Mononuclear cell (primary cell): ENCODE measurements around the gene TEX54. TPM values are rescaled to one million over a fixed set of nuclear protein-coding genes. Genes with fewer than 3 reads are reported as not detected.

ENCODE experiments used
- H3K27me3 ChIP-seq: 2 replicates; pipeline ENCODE4 v1.6.0; 2011; ENCODE audit warnings: low read length, control low read depth; ENCODE audit not compliant: insufficient read depth
- H3K4me1 ChIP-seq: 2 replicates; pipeline ENCODE4 v1.5.1; 2011; ENCODE audit warnings: mild to moderate bottlenecking, low read length, control low read depth; ENCODE audit not compliant: insufficient read depth
- H3K4me3 ChIP-seq: 2 replicates; pipeline ENCODE4 v1.5.1; 2011; ENCODE audit warnings: mild to moderate bottlenecking, low read length, moderate library complexity
- H3K9me3 ChIP-seq: 2 replicates; pipeline ENCODE4 v1.5.1; 2011; ENCODE audit warnings: low read depth, mild to moderate bottlenecking, control low read depth, low read length
- total RNA-seq: library from RNA; depleted of rRNA; stranded (reverse); fragments of >200 nt; gene quantifications from one replicate; pipeline ENCODE4 v1.2.3, GENCODE V29; 2012

TEX54 gene
- total RNA-seq, 1 donor, result 2.4 TPM

DNA sequence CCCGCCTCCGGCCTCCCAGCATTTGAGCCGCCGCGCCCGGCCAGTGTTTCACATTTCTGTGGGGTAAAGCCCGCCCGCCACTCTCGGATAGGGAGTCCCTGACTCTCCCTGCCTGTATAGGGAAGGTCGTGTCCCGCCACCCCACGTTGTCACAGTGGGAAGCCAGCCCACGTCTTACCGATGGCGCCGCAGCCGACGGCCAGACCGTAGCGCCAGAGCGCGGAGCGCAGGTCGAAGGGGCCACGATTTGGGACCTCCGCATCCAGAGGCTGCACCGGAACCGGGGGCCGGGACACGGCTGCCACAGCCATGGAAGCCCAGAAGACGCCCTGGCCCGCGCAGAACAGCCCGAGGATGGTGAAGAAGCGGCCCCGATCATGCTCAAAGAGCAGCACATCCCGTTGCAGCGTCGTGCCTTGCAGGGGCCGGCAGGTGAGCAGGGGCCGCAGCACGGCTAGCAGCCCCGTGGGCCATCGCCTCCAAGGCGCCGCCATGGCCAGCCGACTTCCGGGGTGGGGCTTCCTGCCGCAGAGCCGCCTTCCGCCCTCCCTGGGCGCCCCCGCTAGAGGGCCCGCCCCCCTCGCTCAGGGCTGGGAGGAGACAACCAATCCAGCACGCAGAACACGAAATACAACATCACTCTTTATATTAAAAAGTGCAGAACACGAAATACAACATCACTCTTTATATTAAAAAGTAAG lies 41.0 kb downstream of the TEX54 start, which contains the start of gene TMEM223:
Gene TMEM223 (minus strand): TSS at position 506 of the 701 bp plus-strand sequence. CDS start 12 bp downstream, at position 494.
- no peaks in the 10 kb centered on the region for H3K27me3 ChIP-seq
- peaks cover 48% of the 10 kb centered on the region for H3K4me1 ChIP-seq
- H3K4me3 ChIP-seq, result peak within 1 kb of the TSS; percentile 85
- H3K9me3 ChIP-seq, result no peaks in the 10 kb centered on the region

DNA sequence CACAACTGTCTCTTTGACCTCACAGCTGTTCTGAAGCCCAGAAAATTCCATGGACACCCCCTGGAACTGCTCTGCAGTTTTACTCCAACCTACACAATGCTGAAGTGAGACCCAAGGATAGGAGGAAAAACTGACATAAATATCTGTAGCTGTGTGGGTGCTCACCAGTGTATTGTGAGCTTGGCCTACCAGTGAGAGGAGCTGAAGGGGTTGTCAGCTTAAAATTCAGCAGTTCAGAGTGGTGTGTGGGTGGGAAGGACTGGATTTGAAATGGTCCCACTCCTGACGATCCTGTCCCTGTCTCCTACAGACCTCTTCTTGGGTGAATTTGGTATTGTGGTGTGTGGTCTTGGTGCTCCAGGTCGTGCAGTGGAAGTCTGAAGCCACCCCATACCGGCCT lies 43.1 kb downstream of the TEX54 start:
- peaks cover 58% of the 10 kb centered on the region for H3K4me1 ChIP-seq
- no peaks in the 10 kb centered on the region for H3K9me3 ChIP-seq
- H3K27me3 ChIP-seq, result no peaks in the 10 kb centered on the region
- H3K4me3 ChIP-seq, result no peak overlapping the region

DNA sequence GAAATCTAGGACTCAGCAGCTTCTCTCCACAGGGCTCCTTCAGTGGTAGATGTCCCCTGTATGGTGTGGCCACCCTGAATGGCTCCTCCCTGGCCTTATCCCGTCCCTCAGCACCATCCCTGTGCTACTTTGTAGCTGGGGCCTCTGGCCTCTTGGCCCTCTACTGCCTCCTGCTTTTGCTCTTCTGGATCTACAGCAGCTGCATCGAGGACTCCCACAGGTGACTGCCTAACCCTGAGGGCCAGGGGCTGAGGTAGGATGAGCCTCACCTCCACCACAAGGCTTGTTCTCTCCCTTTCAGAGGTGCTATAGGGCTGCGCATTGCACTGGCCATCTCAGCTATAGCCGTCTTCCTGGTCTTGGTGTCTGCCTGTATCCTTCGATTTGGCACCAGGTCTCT lies 43.6 kb downstream of the TEX54 start:
- peaks cover 58% of the 10 kb centered on the region for H3K4me1 ChIP-seq
- no peaks in the 10 kb centered on the region for H3K9me3 ChIP-seq
- no peaks in the 10 kb centered on the region for H3K27me3 ChIP-seq
- H3K4me3 ChIP-seq, result no peak overlapping the region

DNA sequence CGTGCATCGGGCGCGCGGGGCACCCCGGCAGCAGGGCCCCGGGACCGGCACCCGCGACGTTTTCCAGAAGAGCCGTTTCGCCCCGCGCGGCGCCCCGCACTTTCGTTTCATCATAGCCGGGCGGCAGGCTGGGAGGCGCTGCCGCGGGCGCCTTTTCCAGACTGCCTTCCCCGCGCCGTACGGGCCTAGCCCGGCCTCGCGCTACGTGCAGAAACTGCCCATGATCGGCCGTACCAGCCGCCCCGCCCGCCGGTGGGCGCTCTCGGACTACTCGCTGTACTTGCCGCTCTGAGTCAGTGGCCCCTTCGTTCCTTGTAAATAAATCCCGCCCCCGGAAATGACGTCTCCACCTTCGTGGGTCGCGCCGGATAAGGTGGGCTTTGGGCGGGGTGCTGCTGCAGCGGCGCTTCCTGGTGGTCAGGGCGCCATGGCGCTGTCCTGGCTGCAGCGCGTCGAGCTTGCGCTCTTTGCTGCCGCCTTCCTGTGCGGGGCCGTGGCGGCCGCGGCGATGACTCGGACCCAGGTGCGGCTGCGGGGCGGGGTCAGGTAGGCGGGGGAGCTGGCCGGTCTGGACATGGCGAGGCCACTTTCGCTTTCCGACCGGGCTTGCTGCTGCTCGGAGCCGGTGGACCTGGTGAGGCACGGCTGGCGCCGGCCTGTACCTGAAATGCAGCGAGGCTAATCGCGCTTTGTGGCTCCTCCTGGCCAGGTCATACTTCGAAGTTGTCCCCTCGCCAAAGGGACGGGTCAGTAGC lies 45.5 kb downstream of the TEX54 start, which contains the start of gene TMEM179B:
Gene TMEM179B (plus strand): TSS at position 398 of the 755 bp plus-strand sequence. CDS start 30 bp downstream, at position 428.
- Histone ChIP-seq H3K9me3 (no peaks in the 10 kb centered on the region), H3K4me1 (peaks cover 53% of the 10 kb centered on the region), H3K4me3 (peak within 1 kb of the TSS; percentile 65), H3K27me3 (no peaks in the 10 kb centered on the region)

DNA sequence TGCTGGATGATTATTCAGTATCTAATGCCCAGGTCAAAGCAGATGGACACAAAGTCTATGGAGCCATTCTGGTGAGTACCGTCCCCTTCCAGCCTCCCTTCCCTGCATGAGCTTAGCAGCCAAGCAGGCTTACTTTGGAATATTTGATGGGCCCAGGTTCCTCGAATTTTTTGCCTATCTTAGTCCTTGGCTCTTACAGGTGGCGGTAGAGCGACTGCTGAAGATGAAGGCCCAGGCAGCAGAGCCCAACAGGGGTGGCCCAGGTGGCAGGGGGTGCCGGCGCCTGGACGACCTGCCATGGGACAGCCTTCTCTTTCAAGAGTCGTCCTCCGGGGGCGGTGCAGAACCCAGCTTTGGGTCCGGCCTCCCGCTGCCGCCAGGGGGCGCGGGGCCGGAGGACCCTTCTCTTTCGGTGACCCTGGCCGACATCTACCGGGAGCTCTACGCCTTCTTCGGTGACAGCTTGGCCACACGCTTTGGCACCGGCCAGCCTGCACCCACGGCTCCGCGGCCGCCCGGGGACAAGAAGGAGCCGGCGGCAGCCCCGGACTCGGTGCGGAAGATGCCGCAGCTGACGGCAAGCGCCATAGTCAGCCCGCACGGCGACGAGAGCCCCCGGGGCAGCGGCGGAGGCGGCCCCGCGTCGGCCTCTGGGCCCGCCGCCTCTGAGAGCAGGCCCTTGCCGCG lies 46.2 kb downstream of the TEX54 start:
- Histone ChIP-seq H3K9me3 (no peaks in the 10 kb centered on the region), H3K27me3 (no peaks in the 10 kb centered on the region), H3K4me3 (peak overlapping the region; percentile 65), H3K4me1 (peaks cover 48% of the 10 kb centered on the region)

DNA sequence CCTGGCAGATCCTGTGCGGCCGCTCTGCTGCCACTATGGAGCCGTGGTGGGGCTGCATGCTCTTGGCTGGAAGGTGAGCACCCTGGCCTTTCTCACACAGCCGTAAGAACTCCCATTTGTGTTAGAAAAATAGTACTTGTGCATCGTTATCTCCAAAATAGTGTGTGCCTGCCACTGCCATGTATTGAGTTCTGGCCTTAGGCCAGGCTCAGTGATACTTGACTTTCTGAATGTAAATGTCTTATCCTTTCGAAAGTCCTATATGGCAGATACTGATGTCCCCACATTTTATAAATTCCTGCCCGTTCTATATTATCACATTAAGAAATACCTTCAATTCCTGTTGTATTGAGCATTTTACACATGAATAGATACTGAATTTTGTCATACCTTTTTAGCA lies 49.9 kb downstream of the TEX54 start:
- Histone ChIP-seq H3K9me3 (no peaks in the 10 kb centered on the region), H3K27me3 (no peaks in the 10 kb centered on the region), H3K4me3 (no peak overlapping the region), H3K4me1 (peaks cover 12% of the 10 kb centered on the region)

Other genes starting within 250 kb of the TEX54 start
- gene TUT1, start 241.3 kb downstream of the TEX54 start, total RNA-seq, result 3.3 TPM
- gene MTA2, start 231.0 kb downstream of the TEX54 start, total RNA-seq, result 102 TPM
- 32.2 TPM for gene EML3, start 220.1 kb downstream of the TEX54 start, total RNA-seq
- gene ROM1, start 219.6 kb downstream of the TEX54 start, total RNA-seq, result 1.3 TPM
- 15.7 TPM for gene B3GAT3, start 210.9 kb downstream of the TEX54 start, total RNA-seq
- 50.1 TPM for gene GANAB, start 186.2 kb downstream of the TEX54 start, total RNA-seq
- gene INTS5, start 179.5 kb downstream of the TEX54 start, total RNA-seq, result 12.4 TPM
- 4.9 TPM for gene C11orf98, start 167.6 kb downstream of the TEX54 start, total RNA-seq
- 58.0 TPM for gene CSKMT, start 167.5 kb downstream of the TEX54 start, total RNA-seq
- gene UQCC3, start 161.2 kb downstream of the TEX54 start, total RNA-seq, result 1.3 TPM
- gene LBHD1, start 160.6 kb downstream of the TEX54 start, total RNA-seq, result 5.9 TPM
- 136 TPM for gene UBXN1, start 153.8 kb downstream of the TEX54 start, total RNA-seq
- gene LRRN4CL, start 143.3 kb downstream of the TEX54 start, total RNA-seq, result not detected
- 14.9 TPM for gene BSCL2, start 125.4 kb downstream of the TEX54 start, total RNA-seq
- gene GNG3, start 125.2 kb downstream of the TEX54 start, total RNA-seq, result not detected
- 13.3 TPM for gene HNRNPUL2, start 105.4 kb downstream of the TEX54 start, total RNA-seq
- 7.5 TPM for gene TTC9C, start 104.4 kb downstream of the TEX54 start, total RNA-seq
- gene ZBTB3, start 78.7 kb downstream of the TEX54 start, total RNA-seq, result 5.7 TPM
- 32.0 TPM for gene POLR2G, start 71.3 kb downstream of the TEX54 start, total RNA-seq
- 7.3 TPM for gene TAF6L, start 61.4 kb downstream of the TEX54 start, total RNA-seq
- gene TMEM179B, start 45.4 kb downstream of the TEX54 start, total RNA-seq, result 25.8 TPM
- 8.5 TPM for gene TMEM223, start 40.8 kb downstream of the TEX54 start, total RNA-seq
- 169 TPM for gene NXF1, start 27.4 kb downstream of the TEX54 start, total RNA-seq
- 48.2 TPM for gene STX5, start 790 bp downstream of the TEX54 start, total RNA-seq
- gene WDR74, start 6.7 kb upstream of the TEX54 start, total RNA-seq, result 143 TPM
- 125 TPM for gene SLC3A2, start 48.1 kb upstream of the TEX54 start, total RNA-seq
- not detected for gene CHRM1, start 88.5 kb upstream of the TEX54 start, total RNA-seq
- gene SLC22A6, start 152.1 kb upstream of the TEX54 start, total RNA-seq, result not detected
- gene SLC22A8, start 183.0 kb upstream of the TEX54 start, total RNA-seq, result not detected